Measurements from ENCODE around the gene HIRA. TPM values are rescaled to one million over a fixed set of nuclear protein-coding genes. Genes with fewer than 3 reads are reported as not detected.
A peak's percentile ranks its signal among the peaks of the same experiment; 100 is the strongest.

The HIRA gene
- total and polyA plus RNA-seq, 9 of the 15 experiments (the other 6 are each of a cell fraction or from before 2014, with no cell fraction given), result 0.96 to 132 (median 58.4) TPM

- TF ChIP-seq CEBPG (CRISPR knock-in tag; IDR thresholded peaks at IDR 0.05) (no peak), CEBPG (tag; conservative IDR thresholded peaks at IDR 0.05 in 1 of 2, IDR thresholded peaks at IDR 0.05 in 1 of 2) (peak in 1 of 2 experiments; percentile 60; a peak in 1 of 4 replicates), JUN (IDR thresholded peaks at IDR 0.05; ENCODE audit: borderline replicate concordance, low read depth, low read length) (0 out of 2 replicates have a peak, but pooled peaks have one; percentile 36), JUN (CRISPR knock-in tag; IDR thresholded peaks at IDR 0.05; ENCODE audit: borderline replicate concordance) (no peak), USF1 (CRISPR knock-in tag; IDR thresholded peaks at IDR 0.05) (no peak), PHF20 (IDR thresholded peaks at IDR 0.05; ENCODE audit: partially characterized antibody) (no peak), NFRKB (IDR thresholded peaks at IDR 0.05; ENCODE audit: low read depth) (no peak), DACH1 (IDR thresholded peaks at IDR 0.05; ENCODE audit: partially characterized antibody) (no peak), MAZ (CRISPR knock-in tag; conservative IDR thresholded peaks at IDR 0.05 in 1 of 2, IDR thresholded peaks at IDR 0.05 in 1 of 2) (peak in 1 of 2 experiments; percentile 38; a peak in 2 of 4 replicates), BHLHE40 (IDR thresholded peaks at IDR 0.05; ENCODE audit: low read length) (peak; percentile 52; the same call in 1 of the 2 replicates), ZBTB34 (CRISPR knock-in tag; IDR thresholded peaks at IDR 0.05) (0 out of 2 replicates have a peak, but pooled peaks have one; percentile 4), ERF (CRISPR knock-in tag; IDR thresholded peaks at IDR 0.05) (0 out of 2 replicates have a peak, but pooled peaks have one; percentile 10), ATF7 (IDR thresholded peaks at IDR 0.05) (no peak), ZBTB33 (CRISPR knock-in tag; IDR thresholded peaks at IDR 0.05) (no peak), SAP30 (IDR thresholded peaks at IDR 0.05; ENCODE audit: borderline replicate concordance, insufficient read depth, low read depth, low read length, poor library complexity, severe bottlenecking) (peak; percentile 76), RBM22 (IDR thresholded peaks at IDR 0.05; ENCODE audit: low read depth, low read length, poor library complexity, severe bottlenecking) (no peak)
These were observed 1.3 kb downstream of the HIRA start (continued) for GRCh38 chr22:19429950-19430889.
